ENCODE measurements around the gene ATP9B. TPM values are rescaled to one million over a fixed set of nuclear protein-coding genes. Genes with fewer than 3 reads are reported as not detected.

ATP9B gene
- total RNA-seq, 1 experiment from 2014 or later = 17.8 TPM

GRCh38 chr18:79345366-79345765 lies 276.2 kb downstream of the ATP9B start:
- BruUV-seq (replicated peaks) = no TSS peak
- CTCF ChIA-PET = no interaction called here
- H4K20me1 ChIP-seq (ENCODE audit: insufficient read depth) = no peaks in the 10 kb centered on the region
- H3K36me3 ChIP-seq (ENCODE audit: control insufficient read depth in 1 of 2, insufficient read depth in 2 of 2, low read length in 2 of 2) = peaks cover 2 to 9% of the 10 kb centered on the region in 2 experiments; a peak in 3 of 4 replicates
- H3K4me2 ChIP-seq (ENCODE audit: low read length) = no peak overlapping the region
- DNase-seq (ENCODE audit: low read depth, low spot score) (no peak), ATAC-seq (no peak)
- intact Hi-C loops (cut with micrococcal nuclease) = no loop called here
- no peak overlapping the region for H3K9ac ChIP-seq (ENCODE audit: low read length)
- no peaks in the 10 kb centered on the region for H3K79me2 ChIP-seq (ENCODE audit: insufficient read depth, low read length)
- TF ChIP-seq ZFX (IDR thresholded peaks at IDR 0.05) (no peak), EZH2 (IDR thresholded peaks at IDR 0.05) (no peak), EGR1 (IDR thresholded peaks at IDR 0.05; ENCODE audit: low read depth) (no peak), FOSL1 (IDR thresholded peaks at IDR 0.05; ENCODE audit: low read depth) (no peak), ZBTB33 (IDR thresholded peaks at IDR 0.05; ENCODE audit: extremely low read depth, insufficient replicate concordance, low read length) (no peak), CBX3 (IDR thresholded peaks at IDR 0.05; ENCODE audit: low read depth) (no peak), POLR2AphosphoS5 (IDR thresholded peaks at IDR 0.05; ENCODE audit: low read depth, low read length) (no peak), RAD21 (IDR thresholded peaks at IDR 0.05; ENCODE audit: low read depth) (no peak), ZNF274 (IDR thresholded peaks at IDR 0.05; ENCODE audit: low read depth, low read length) (no peak), CEBPB (IDR thresholded peaks at IDR 0.05; ENCODE audit: low read depth) (no peak), TCF7L2 (IDR thresholded peaks at IDR 0.05; ENCODE audit: borderline replicate concordance, extremely low read depth, insufficient read depth, insufficient read length) (no peak), ELF1 (IDR thresholded peaks at IDR 0.05; ENCODE audit: borderline replicate concordance, low read depth) (no peak)
- H3K4me1 ChIP-seq (ENCODE audit: control insufficient read depth in 1 of 2, insufficient read depth in 2 of 2, low read length in 2 of 2) = no peaks in the 10 kb centered on the region
- H3K4me3 ChIP-seq (replicated peaks in 1 of 2; ENCODE audit: low read depth in 1 of 2, low read length in 2 of 2) = no peak overlapping the region
- H3K27ac ChIP-seq (ENCODE audit: low read depth, low read length) = no peak overlapping the region
- no peaks in the 10 kb centered on the region for H3K9me2 ChIP-seq (ENCODE audit: insufficient read depth)
- RAD21 ChIA-PET (ENCODE audit: low non-redundant PET in 1 of 2, low total read pairs in 2 of 2, uncharacterized antibody in 2 of 2, unreplicated experiment in 2 of 2) = no interaction called here
- no peaks in the 10 kb centered on the region for H3K9me3 ChIP-seq (ENCODE audit: control insufficient read depth in 1 of 2, insufficient read depth in 1 of 2, low read depth in 1 of 2, low read length in 2 of 2)
- no peaks in the 10 kb centered on the region for H3K27me3 ChIP-seq (ENCODE audit: insufficient read depth, low read length)
- POLR2A ChIA-PET = no interaction called here
- H2AFZ ChIP-seq (ENCODE audit: low read depth, low read length, poor library complexity, severe bottlenecking) = no peak overlapping the region

Data from HCT116 (cell line).